HG03558 (cell line): Measurements from ENCODE around the gene PRKAA1.
"Not testable (repeated sequence)": the region's sequence is repeated elsewhere in the genome, so short reads cannot be mapped to it uniquely, and the experiment has no call there.

ENCODE experiments used
- ATAC-seq: cut with Tn5 transposase; IDR thresholded peaks from one replicate; pipeline ENCODE4 v1.9.1; 2021; ENCODE audit warnings: moderate number of reproducible peaks; ENCODE audit not compliant: unreplicated experiment; ENCODE audit errors: extremely low read depth

Gene PRKAA1

GRCh38 chr5:40736103-40736875, 61.9 kb downstream of the PRKAA1 start:
- ATAC-seq = peak; percentile 51

GRCh38 chr5:40735609-40736008, 62.6 kb downstream of the PRKAA1 start:
- ATAC-seq = no peak

- no peak for ATAC-seq
Measured at GRCh38 chr5:40734986-40735385, 63.2 kb downstream of the PRKAA1 start.

- ATAC-seq = no peak
Measured at GRCh38 chr5:40733879-40734563, 64.2 kb downstream of the PRKAA1 start.

- no peak for ATAC-seq
Measured at GRCh38 chr5:40733434-40733833, 64.7 kb downstream of the PRKAA1 start.

GRCh38 chr5:40722497-40722911, 75.7 kb downstream of the PRKAA1 start:
- not testable (repeated sequence) for ATAC-seq

- ATAC-seq = no peak
Measured at GRCh38 chr5:40720069-40720468, 78.1 kb downstream of the PRKAA1 start.

GRCh38 chr5:40717281-40717680, 80.9 kb downstream of the PRKAA1 start:
- no peak for ATAC-seq

- no peak for ATAC-seq
Measured at GRCh38 chr5:40716590-40716989, 81.6 kb downstream of the PRKAA1 start.

GRCh38 chr5:40716000-40716399, 82.2 kb downstream of the PRKAA1 start:
- ATAC-seq = no peak

GRCh38 chr5:40714001-40714400, 84.2 kb downstream of the PRKAA1 start:
- no peak for ATAC-seq

GRCh38 chr5:40710575-40710974, 87.6 kb downstream of the PRKAA1 start:
- not testable (repeated sequence) for ATAC-seq
